ENCODE data around the gene OPCML.

OPCML gene

GRCh38 chr11:133399855-133400625 is 132.3 kb downstream of the OPCML start:
- H3K9me3 Mint-ChIP-seq: no peaks in the 10 kb centered on the region
- no peaks in the 10 kb centered on the region for H3K36me3 Mint-ChIP-seq (ENCODE audit: low read depth)
- no peak overlapping the region for H3K27ac Mint-ChIP-seq
- H3K4me3 Mint-ChIP-seq: no peak overlapping the region
- H3K4me1 Mint-ChIP-seq (ENCODE audit: low read depth): no peaks in the 10 kb centered on the region
- intact Hi-C loops (cut with micrococcal nuclease): no loop called here
- H3K27me3 Mint-ChIP-seq: no peaks in the 10 kb centered on the region

GRCh38 chr11:133399294-133399693 is 133.0 kb downstream of the OPCML start:
- Mint-ChIP-seq H3K4me3 (no peak overlapping the region), H3K4me1 (ENCODE audit: low read depth) (no peaks in the 10 kb centered on the region), H3K27me3 (no peaks in the 10 kb centered on the region), H3K27ac (no peak overlapping the region), H3K36me3 (ENCODE audit: low read depth) (no peaks in the 10 kb centered on the region), H3K9me3 (no peaks in the 10 kb centered on the region)
- intact Hi-C loops (cut with micrococcal nuclease): no loop called here

- Mint-ChIP-seq H3K27ac (no peak overlapping the region), H3K4me1 (ENCODE audit: low read depth) (no peaks in the 10 kb centered on the region), H3K4me3 (no peak overlapping the region), H3K9me3 (no peaks in the 10 kb centered on the region), H3K27me3 (no peaks in the 10 kb centered on the region), H3K36me3 (ENCODE audit: low read depth) (no peaks in the 10 kb centered on the region)
- intact Hi-C loops (cut with micrococcal nuclease): no loop called here
These were observed 141.5 kb downstream of the OPCML start for GRCh38 chr11:133390803-133391202.

GRCh38 chr11:133388975-133389568 is 143.2 kb downstream of the OPCML start:
- intact Hi-C loops (cut with micrococcal nuclease): no loop called here
- Mint-ChIP-seq H3K4me1 (ENCODE audit: low read depth) (no peaks in the 10 kb centered on the region), H3K9me3 (no peaks in the 10 kb centered on the region), H3K36me3 (ENCODE audit: low read depth) (no peaks in the 10 kb centered on the region), H3K27ac (no peak overlapping the region), H3K4me3 (no peak overlapping the region), H3K27me3 (no peaks in the 10 kb centered on the region)

GRCh38 chr11:133388260-133388659 is 144.0 kb downstream of the OPCML start:
- Mint-ChIP-seq H3K4me3 (no peak overlapping the region), H3K4me1 (ENCODE audit: low read depth) (no peaks in the 10 kb centered on the region), H3K27me3 (no peaks in the 10 kb centered on the region), H3K27ac (no peak overlapping the region), H3K36me3 (ENCODE audit: low read depth) (no peaks in the 10 kb centered on the region), H3K9me3 (no peaks in the 10 kb centered on the region)
- intact Hi-C loops (cut with micrococcal nuclease): no loop called here

GRCh38 chr11:133386852-133387251 is 145.4 kb downstream of the OPCML start:
- intact Hi-C loops (cut with micrococcal nuclease): no loop called here
- H3K9me3 Mint-ChIP-seq: no peaks in the 10 kb centered on the region
- H3K27ac Mint-ChIP-seq: no peak overlapping the region
- H3K36me3 Mint-ChIP-seq (ENCODE audit: low read depth): no peaks in the 10 kb centered on the region
- H3K27me3 Mint-ChIP-seq: no peaks in the 10 kb centered on the region
- no peaks in the 10 kb centered on the region for H3K4me1 Mint-ChIP-seq (ENCODE audit: low read depth)
- no peak overlapping the region for H3K4me3 Mint-ChIP-seq

GRCh38 chr11:133386262-133386661 is 146.0 kb downstream of the OPCML start:
- no peaks in the 10 kb centered on the region for H3K9me3 Mint-ChIP-seq
- no peaks in the 10 kb centered on the region for H3K27me3 Mint-ChIP-seq
- no peaks in the 10 kb centered on the region for H3K36me3 Mint-ChIP-seq (ENCODE audit: low read depth)
- H3K4me1 Mint-ChIP-seq (ENCODE audit: low read depth): no peaks in the 10 kb centered on the region
- intact Hi-C loops (cut with micrococcal nuclease): no loop called here
- H3K4me3 Mint-ChIP-seq: no peak overlapping the region
- H3K27ac Mint-ChIP-seq: no peak overlapping the region

- no peaks in the 10 kb centered on the region for H3K36me3 Mint-ChIP-seq (ENCODE audit: low read depth)
- no peaks in the 10 kb centered on the region for H3K27me3 Mint-ChIP-seq
- intact Hi-C loops (cut with micrococcal nuclease): no loop called here
- H3K27ac Mint-ChIP-seq: no peak overlapping the region
- no peaks in the 10 kb centered on the region for H3K4me1 Mint-ChIP-seq (ENCODE audit: low read depth)
- H3K4me3 Mint-ChIP-seq: no peak overlapping the region
- no peaks in the 10 kb centered on the region for H3K9me3 Mint-ChIP-seq
These were observed 146.5 kb downstream of the OPCML start for GRCh38 chr11:133385781-133386180.

GRCh38 chr11:133384731-133385130 is 147.6 kb downstream of the OPCML start:
- H3K4me1 Mint-ChIP-seq (ENCODE audit: low read depth): no peaks in the 10 kb centered on the region
- H3K27me3 Mint-ChIP-seq: no peaks in the 10 kb centered on the region
- intact Hi-C loops (cut with micrococcal nuclease): no loop called here
- no peaks in the 10 kb centered on the region for H3K9me3 Mint-ChIP-seq
- no peaks in the 10 kb centered on the region for H3K36me3 Mint-ChIP-seq (ENCODE audit: low read depth)
- H3K4me3 Mint-ChIP-seq: no peak overlapping the region
- H3K27ac Mint-ChIP-seq: no peak overlapping the region

GRCh38 chr11:133383689-133384088 is 148.6 kb downstream of the OPCML start:
- Mint-ChIP-seq H3K27ac (no peak overlapping the region), H3K4me3 (no peak overlapping the region), H3K36me3 (ENCODE audit: low read depth) (no peaks in the 10 kb centered on the region), H3K9me3 (no peaks in the 10 kb centered on the region), H3K4me1 (ENCODE audit: low read depth) (no peaks in the 10 kb centered on the region), H3K27me3 (no peaks in the 10 kb centered on the region)
- intact Hi-C loops (cut with micrococcal nuclease): no loop called here

- no peaks in the 10 kb centered on the region for H3K9me3 Mint-ChIP-seq
- no peak overlapping the region for H3K27ac Mint-ChIP-seq
- H3K4me3 Mint-ChIP-seq: no peak overlapping the region
- no peaks in the 10 kb centered on the region for H3K36me3 Mint-ChIP-seq (ENCODE audit: low read depth)
- intact Hi-C loops (cut with micrococcal nuclease): no loop called here
- H3K27me3 Mint-ChIP-seq: no peaks in the 10 kb centered on the region
- H3K4me1 Mint-ChIP-seq (ENCODE audit: low read depth): no peaks in the 10 kb centered on the region
These were observed 149.1 kb downstream of the OPCML start for GRCh38 chr11:133383201-133383600.

- H3K9me3 Mint-ChIP-seq: no peaks in the 10 kb centered on the region
- no peak overlapping the region for H3K27ac Mint-ChIP-seq
- no peaks in the 10 kb centered on the region for H3K36me3 Mint-ChIP-seq (ENCODE audit: low read depth)
- H3K27me3 Mint-ChIP-seq: no peaks in the 10 kb centered on the region
- no peak overlapping the region for H3K4me3 Mint-ChIP-seq
- intact Hi-C loops (cut with micrococcal nuclease): no loop called here
- no peaks in the 10 kb centered on the region for H3K4me1 Mint-ChIP-seq (ENCODE audit: low read depth)
These were observed 150.0 kb downstream of the OPCML start for GRCh38 chr11:133382131-133382812.

- intact Hi-C loops (cut with micrococcal nuclease): no loop called here
- H3K4me1 Mint-ChIP-seq (ENCODE audit: low read depth): no peaks in the 10 kb centered on the region
- no peak overlapping the region for H3K27ac Mint-ChIP-seq
- no peaks in the 10 kb centered on the region for H3K27me3 Mint-ChIP-seq
- no peak overlapping the region for H3K4me3 Mint-ChIP-seq
- H3K9me3 Mint-ChIP-seq: no peaks in the 10 kb centered on the region
- H3K36me3 Mint-ChIP-seq (ENCODE audit: low read depth): no peaks in the 10 kb centered on the region
These were observed 150.6 kb downstream of the OPCML start for GRCh38 chr11:133381761-133382130.

- Mint-ChIP-seq H3K4me3 (no peak overlapping the region), H3K4me1 (ENCODE audit: low read depth) (no peaks in the 10 kb centered on the region), H3K9me3 (peaks cover 4% of the 10 kb centered on the region), H3K27me3 (no peaks in the 10 kb centered on the region), H3K36me3 (ENCODE audit: low read depth) (no peaks in the 10 kb centered on the region), H3K27ac (no peak overlapping the region)
- intact Hi-C loops (cut with micrococcal nuclease): no loop called here
These were observed 166.2 kb downstream of the OPCML start for GRCh38 chr11:133366147-133366546.

Measured in dendritic cell treated with granulocyte-macrophage colony-stimulating factor and Interleukin-4, amounts not matched to agents 40 ng/mL and 50 ng/mL, for 4 days (primary cell).